ENCODE data around the gene AMIGO3.
A peak's percentile ranks its signal among the peaks of the same experiment; 100 is the strongest.
"Not testable (repeated sequence)": the region's sequence is repeated elsewhere in the genome, so short reads cannot be mapped to it uniquely, and the experiment has no call there.

Gene AMIGO3

GRCh38 chr3:49754536-49754935, 35.1 kb upstream of the AMIGO3 start:
- no peaks in the 10 kb centered on the region for H3K36me3 ChIP-seq (replicated peaks)
- in situ Hi-C loops (cut with HindIII; ENCODE audit: low pct_ligation_motif_present, low sequenced_read_pairs), result no loop called here
- no peak for TF ChIP-seq CTCF (IDR thresholded peaks at IDR 0.05; ENCODE audit: low read depth, low read length, missing control alignments)
- H3K27me3 ChIP-seq (replicated peaks), result no peaks in the 10 kb centered on the region
- no peak for DNase-seq
- no peak overlapping the region for H3K4me3 ChIP-seq (ENCODE audit: low read depth, low read length)
- no peak overlapping the region for H3K27ac ChIP-seq

GRCh38 chr3:49751501-49751900, 32.0 kb upstream of the AMIGO3 start:
- H3K36me3 ChIP-seq (replicated peaks), result no peaks in the 10 kb centered on the region
- no peak for TF ChIP-seq CTCF (IDR thresholded peaks at IDR 0.05; ENCODE audit: low read depth, low read length, missing control alignments)
- H3K27me3 ChIP-seq (replicated peaks), result no peaks in the 10 kb centered on the region
- in situ Hi-C loops (cut with HindIII; ENCODE audit: low pct_ligation_motif_present, low sequenced_read_pairs), result no loop called here
- no peak for DNase-seq
- no peak overlapping the region for H3K27ac ChIP-seq
- H3K4me3 ChIP-seq (ENCODE audit: low read depth, low read length), result no peak overlapping the region

- H3K27ac ChIP-seq, result no peak overlapping the region
- in situ Hi-C loops (cut with HindIII; ENCODE audit: low pct_ligation_motif_present, low sequenced_read_pairs), result no loop called here
- H3K4me3 ChIP-seq (ENCODE audit: low read depth, low read length), result no peak overlapping the region
Observed at GRCh38 chr3:49750056-49750455, 30.6 kb upstream of the AMIGO3 start.

GRCh38 chr3:49748874-49749273, 29.4 kb upstream of the AMIGO3 start:
- H3K27ac ChIP-seq, result peak overlapping the region; percentile 83
- DNase-seq; H3K27me3 ChIP-seq (replicated peaks); in situ Hi-C loops (cut with HindIII; ENCODE audit: low pct_ligation_motif_present, low sequenced_read_pairs); H3K36me3 ChIP-seq (replicated peaks); H3K4me3 ChIP-seq (ENCODE audit: low read depth, low read length): not testable (repeated sequence)

More at GRCh38 chr3:49750056-49750455, 30.6 kb upstream of the AMIGO3 start:
- no peak for TF ChIP-seq CTCF (IDR thresholded peaks at IDR 0.05; ENCODE audit: low read depth, low read length, missing control alignments)
- no peaks in the 10 kb centered on the region for H3K36me3 ChIP-seq (replicated peaks)
- no peaks in the 10 kb centered on the region for H3K27me3 ChIP-seq (replicated peaks)
- peak; percentile 29 for DNase-seq

GRCh38 chr3:49747792-49748480, 28.5 kb upstream of the AMIGO3 start:
- H3K27ac ChIP-seq, result peak overlapping the region; percentile 83
- in situ Hi-C loops (cut with HindIII; ENCODE audit: low pct_ligation_motif_present, low sequenced_read_pairs), result no loop called here
- H3K36me3 ChIP-seq (replicated peaks), result no peaks in the 10 kb centered on the region
- no peak for TF ChIP-seq CTCF (IDR thresholded peaks at IDR 0.05; ENCODE audit: low read depth, low read length, missing control alignments)
- H3K4me3 ChIP-seq (ENCODE audit: low read depth, low read length), result no peak overlapping the region
- DNase-seq, result peak; percentile 87
- H3K27me3 ChIP-seq (replicated peaks), result no peaks in the 10 kb centered on the region

- H3K27me3 ChIP-seq (replicated peaks), result no peaks in the 10 kb centered on the region
- H3K27ac ChIP-seq, result no peak overlapping the region
- H3K4me3 ChIP-seq (ENCODE audit: low read depth, low read length), result no peak overlapping the region
- in situ Hi-C loops (cut with HindIII; ENCODE audit: low pct_ligation_motif_present, low sequenced_read_pairs), result no loop called here
- no peak for DNase-seq
- no peak for TF ChIP-seq CTCF (IDR thresholded peaks at IDR 0.05; ENCODE audit: low read depth, low read length, missing control alignments)
- H3K36me3 ChIP-seq (replicated peaks), result no peaks in the 10 kb centered on the region
Observed at GRCh38 chr3:49745986-49746385, 26.5 kb upstream of the AMIGO3 start.
